MM.1S (cell line): Measurements from ENCODE around the gene NDUFC2.
"Not testable (repeated sequence)": the region's sequence is repeated elsewhere in the genome, so short reads cannot be mapped to it uniquely, and the experiment has no call there.

ENCODE experiments used
- EZH2 ChIP-seq: fragments of 300-600 bp; sonication (generic); optimal IDR thresholded peaks from 2 replicates; pipeline ENCODE3; 2017; ENCODE audit warnings: low read depth, mild to moderate bottlenecking, antibody characterized with exemption, low read length, mixed read lengths
- EZH2phosphoT487 ChIP-seq: fragments of 300-600 bp; sonication (generic); IDR thresholded peaks from 2 replicates; pipeline ENCODE4 v1.6.1; 2018; ENCODE audit warnings: antibody characterized with exemption, low read length
- TF ChIP-seq, protein P1 (sequence below): fragments of 300-600 bp; sonication (generic); IDR thresholded peaks from 2 replicates; pipeline ENCODE4 v1.5.1; 2016; ENCODE audit warnings: antibody characterized with exemption, low read length, mixed read lengths

DNA sequence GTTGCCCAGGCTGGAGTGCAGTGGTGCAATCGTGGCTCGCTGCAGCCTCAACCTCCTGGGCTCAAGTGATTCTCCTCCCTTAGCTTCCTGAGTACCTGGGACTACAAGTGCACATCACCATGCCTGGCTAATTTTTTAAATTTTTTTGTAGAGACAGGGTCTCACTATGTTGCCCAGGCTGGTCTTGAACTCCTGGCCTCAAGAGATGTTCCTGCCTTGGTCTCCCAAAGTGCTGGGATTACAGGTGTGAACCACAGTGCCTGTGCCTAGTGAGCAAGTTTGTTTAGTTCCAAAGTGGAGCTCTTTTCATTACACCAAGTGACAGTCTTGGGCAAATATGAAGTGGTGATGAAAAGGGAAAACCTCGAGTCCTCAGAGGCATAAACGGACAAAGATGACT lies 2.1 kb downstream of the NDUFC2 start:
- TF ChIP-seq, protein P1, sequence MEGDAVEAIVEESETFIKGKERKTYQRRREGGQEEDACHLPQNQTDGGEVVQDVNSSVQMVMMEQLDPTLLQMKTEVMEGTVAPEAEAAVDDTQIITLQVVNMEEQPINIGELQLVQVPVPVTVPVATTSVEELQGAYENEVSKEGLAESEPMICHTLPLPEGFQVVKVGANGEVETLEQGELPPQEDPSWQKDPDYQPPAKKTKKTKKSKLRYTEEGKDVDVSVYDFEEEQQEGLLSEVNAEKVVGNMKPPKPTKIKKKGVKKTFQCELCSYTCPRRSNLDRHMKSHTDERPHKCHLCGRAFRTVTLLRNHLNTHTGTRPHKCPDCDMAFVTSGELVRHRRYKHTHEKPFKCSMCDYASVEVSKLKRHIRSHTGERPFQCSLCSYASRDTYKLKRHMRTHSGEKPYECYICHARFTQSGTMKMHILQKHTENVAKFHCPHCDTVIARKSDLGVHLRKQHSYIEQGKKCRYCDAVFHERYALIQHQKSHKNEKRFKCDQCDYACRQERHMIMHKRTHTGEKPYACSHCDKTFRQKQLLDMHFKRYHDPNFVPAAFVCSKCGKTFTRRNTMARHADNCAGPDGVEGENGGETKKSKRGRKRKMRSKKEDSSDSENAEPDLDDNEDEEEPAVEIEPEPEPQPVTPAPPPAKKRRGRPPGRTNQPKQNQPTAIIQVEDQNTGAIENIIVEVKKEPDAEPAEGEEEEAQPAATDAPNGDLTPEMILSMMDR = not testable (repeated sequence)
- not testable (repeated sequence) for TF ChIP-seq EZH2phosphoT487, EZH2
